CD4-positive, alpha-beta T cell treated with Interferon gamma for 1 hour (primary cell): ENCODE results near the gene TEX13C.
"Not testable (repeated sequence)": the region's sequence is repeated elsewhere in the genome, so short reads cannot be mapped to it uniquely, and the experiment has no call there.

ENCODE experiments used
- DNase-seq: peaks from one replicate; pipeline ENCODE4 v3.0.0-alpha.2; 2020

The TEX13C gene

DNA sequence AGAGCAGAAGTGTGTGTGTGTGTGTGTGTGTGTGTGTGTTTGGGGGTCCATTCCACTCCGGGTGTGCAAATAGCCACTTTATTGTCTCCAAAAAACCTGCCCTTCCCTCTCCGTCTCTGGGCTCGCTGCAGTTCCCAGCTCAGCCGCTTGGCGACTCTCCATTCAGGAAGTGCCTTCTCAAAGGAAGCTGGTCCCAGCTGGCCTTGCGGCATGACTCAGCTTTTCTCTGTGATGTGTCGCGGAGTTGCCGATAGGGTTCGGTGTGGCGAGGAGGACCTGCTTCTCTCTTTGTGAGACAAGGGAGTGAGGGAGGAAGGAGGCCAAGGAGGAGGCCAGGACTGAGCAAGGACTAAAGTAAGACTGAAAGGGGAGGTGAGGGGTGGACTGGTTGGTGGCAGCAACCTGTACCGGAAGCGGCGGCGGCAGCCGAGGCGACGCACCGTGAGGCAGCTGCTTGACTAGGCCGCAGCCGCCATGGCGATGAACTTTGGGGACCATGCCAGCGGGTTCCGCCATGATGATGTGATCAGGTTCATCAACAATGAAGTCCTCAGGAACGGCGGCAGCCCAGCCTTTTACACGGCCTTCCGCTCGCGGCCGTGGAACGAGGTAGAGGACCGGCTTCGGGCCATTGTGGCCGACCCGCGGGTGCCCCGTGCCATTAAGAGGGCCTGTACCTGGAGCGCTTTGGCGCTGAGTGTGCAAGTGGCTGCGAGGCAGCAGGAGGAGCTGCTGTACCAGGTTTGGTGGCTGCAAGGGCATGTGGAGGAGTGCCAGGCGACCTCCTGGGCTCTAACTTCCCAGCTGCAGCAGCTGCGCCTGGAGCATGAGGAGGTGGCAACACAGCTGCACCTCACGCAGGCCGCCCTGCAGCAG is at the start of gene TEX13C:
Gene TEX13C (plus strand): TSS at position 226 of the 876 bp plus-strand sequence. CDS start 249 bp downstream, at position 475.
- DNase-seq, result no peak

DNA sequence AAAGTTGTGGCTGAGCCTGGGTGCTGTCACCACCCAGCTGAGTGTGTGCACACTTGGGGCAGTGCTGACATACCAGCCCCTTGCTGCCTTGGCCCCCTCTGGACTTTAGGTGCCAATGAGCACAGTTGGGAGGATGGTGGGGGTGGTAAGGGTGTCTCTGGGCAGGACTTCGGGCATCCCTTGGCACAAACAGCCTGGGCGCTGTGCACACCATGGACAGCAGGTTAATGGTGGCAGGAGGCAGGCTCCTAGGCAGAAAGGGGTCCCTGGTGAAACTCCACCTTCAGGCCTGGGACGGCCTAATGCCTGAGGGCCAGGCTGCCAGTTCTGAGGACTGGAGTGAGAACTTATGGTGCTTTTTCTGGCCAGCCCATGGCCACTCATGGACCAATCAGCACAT is 32.4 kb upstream of the TEX13C start:
- no peak for DNase-seq

DNA sequence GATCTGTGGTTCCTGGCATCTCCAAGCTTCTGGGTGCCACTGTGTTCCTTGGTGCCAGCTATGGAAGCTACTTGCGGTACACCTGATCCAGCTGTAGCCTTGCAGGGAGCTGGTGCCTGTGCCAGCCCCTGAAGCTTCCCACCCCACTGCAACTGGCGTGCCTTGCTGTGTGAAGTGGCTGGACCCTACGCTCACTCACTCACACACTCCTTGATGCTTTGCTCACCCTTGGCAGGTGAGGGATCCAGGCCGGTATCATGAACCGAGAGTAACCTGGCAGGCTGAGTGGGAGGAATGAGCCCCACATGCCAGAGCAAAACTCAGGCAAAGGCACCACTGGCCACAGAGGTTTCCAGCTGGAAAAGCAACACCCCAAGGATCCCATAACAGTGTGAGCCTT is 31.3 kb upstream of the TEX13C start:
- no peak for DNase-seq

DNA sequence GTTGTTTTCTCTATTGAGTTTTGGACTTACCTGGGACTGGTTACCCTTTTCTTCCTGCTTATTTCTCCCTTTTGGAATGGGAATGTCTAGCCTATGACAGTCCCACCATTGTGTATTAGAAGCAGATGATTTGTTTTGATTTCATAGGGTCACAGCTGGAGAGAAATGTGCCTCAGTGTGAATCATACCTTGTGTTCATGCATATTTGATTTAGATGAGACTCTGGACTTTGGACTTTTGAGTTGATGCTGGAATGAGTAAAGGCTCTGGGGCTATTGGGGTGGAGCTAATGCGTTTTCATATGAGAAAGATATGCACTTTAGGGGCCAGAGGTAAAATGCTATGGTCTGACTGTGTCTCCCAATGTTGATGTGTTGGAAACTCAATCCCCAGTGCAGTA is 30.5 kb upstream of the TEX13C start:
- no peak for DNase-seq

DNA sequence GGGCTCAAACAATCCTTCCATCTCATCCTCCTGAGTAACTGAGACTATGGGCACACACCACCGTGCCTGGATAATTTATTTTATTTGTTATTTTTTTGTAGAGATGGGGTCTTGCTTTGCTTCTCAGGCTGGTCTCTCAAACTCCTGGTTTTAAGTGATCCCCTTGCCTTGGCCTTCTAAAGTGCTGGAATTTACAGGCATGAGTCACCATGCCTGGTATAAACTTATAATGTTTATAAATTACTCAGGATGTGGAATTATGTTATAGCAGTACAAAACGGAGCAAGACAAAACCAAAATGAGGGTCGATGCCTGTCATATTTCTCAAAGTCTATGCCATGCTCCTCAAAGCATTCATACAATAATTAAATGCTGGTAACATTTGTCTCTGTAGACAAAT is 29.8 kb upstream of the TEX13C start:
- DNase-seq, result no peak

DNA sequence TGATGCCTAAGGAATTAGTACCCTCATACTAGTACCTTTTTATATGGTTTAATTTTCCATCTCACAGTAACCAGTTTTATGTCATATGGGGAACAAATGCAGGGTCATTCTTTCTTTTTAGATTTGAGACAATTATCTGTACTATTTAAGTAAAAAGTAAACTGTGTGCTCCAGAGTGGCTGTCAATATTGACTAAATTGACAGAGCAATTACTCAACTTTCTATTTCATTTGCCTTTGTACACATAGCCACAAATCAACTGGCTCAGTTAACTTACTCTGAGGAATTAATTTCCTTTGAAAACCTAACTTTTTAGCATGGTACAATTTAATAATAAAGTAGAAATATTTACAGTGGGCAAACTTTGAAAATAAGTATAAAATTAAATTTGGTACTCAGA is 28.5 kb upstream of the TEX13C start:
- DNase-seq, result no peak

DNA sequence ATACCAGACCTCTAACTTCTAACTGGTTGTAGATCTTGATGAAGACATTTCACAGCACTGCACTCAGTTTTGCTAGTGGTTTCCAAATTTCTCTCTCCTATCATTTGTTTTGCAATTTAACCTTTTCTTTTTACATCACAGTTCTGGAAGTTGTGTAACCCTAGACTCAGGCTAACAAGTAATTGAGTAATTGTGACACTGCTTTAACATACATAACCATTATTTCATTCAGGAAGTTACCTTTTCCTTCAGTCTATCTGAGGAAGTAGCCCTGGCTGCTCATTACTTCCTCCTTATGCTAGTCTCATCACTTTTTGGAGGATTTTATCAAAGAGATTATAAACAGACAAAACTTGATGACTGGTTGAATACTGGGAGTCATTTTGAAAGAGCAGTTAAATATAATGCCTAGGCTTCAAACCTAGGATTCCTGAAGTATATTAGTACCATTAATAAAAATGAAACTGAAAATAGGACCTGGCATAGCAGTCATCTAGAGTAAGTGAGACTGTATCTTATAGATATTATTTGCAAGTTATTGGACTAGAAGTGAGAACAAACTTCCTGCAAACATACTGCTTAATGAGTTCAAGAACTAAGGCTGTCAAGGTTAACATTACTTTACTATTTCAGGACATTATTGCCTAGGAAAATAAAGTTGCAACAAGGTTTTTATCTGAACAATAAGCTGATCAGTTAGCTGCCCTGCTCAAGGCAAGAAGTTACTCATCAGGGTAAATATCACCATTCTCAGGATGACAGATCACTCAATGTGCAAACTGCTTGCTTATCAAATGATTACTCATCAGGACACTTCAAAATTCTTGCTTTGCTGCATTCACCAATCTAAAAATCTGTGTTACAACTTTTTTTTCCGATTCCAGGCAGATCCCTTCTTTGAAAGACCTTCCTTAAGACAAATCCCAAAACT is 25.6 kb upstream of the TEX13C start:
- DNase-seq, result no peak

DNA sequence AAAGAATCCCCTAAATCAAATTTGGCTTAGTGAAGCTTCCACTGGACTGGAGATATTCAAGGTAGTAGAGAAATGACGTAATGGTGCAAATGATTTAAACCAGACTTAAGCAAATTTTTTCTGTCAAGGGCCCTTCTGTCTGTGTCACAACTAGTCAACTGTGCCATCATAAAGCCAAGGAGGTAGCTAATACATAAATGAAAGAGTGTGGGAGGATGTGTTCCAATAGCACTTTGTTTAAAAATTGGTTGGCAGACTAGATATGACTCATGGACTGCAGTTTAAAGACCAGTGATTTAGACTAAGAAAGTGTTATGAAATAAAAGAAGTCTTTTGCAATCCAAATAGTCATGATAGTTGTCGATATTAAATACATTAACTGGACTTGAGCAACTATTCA is 24.3 kb upstream of the TEX13C start:
- no peak for DNase-seq

DNA sequence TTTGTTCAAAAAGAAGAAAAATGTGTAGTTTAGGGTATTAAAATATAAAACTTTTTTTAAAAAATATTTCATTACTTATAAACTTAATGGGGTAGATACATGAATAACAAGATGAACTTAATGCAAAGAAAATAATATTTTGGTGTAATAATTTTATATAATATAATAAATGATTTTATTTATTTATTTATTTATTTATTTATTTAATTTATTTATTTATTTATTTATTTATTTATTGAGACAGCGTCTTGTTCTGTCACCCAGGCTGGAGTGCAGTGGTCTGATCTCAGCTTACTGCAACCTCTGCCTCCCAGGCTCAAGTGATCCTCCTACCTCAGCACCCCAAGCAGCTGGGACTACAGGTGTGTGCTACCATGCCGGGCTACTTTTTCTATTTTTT is 20.8 kb upstream of the TEX13C start:
- no peak for DNase-seq

DNA sequence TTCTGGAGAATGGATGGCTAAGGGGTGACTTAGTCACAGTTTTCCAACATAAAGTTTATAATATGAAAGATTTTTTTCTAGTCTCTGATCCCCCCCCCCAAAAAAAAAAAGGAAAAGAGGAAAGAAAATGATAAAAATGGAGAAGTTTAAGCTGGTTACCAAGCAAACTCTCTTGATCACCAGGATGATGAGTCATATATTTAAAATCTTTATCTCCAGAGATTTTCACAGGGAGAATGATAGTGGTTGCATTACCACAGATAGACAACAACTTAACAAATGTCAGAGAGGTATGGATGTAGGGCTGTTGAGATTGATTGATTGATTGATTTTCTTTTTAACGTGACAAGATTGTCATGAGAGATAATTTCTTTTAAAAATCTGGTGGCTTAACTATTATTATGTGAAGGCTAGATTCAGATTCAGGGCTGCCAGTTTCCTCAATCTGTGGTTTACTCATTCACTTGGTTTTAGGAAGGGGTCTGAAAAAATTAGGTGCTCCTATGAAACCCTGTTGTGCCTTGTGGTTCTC is 13.3 kb upstream of the TEX13C start:
- DNase-seq, result no peak

DNA sequence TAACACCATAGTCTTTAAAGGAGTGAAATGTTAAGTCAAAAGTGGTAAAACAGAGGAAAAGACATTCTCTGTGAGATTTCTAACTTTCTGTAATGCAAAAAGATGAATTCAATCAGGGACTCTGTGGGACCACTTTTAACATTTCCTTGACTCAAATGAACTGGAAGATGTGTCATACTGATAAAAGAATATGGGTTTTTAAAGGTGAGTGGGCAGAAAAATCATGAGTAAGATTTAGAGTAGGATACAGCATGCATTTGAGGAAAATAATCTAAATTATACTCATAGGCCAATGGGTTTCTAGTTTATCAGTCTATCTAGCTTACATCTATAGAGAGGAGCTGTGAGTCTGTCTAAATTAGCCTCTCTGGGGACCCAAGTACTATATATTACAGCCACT is 11.0 kb upstream of the TEX13C start:
- DNase-seq, result no peak

DNA sequence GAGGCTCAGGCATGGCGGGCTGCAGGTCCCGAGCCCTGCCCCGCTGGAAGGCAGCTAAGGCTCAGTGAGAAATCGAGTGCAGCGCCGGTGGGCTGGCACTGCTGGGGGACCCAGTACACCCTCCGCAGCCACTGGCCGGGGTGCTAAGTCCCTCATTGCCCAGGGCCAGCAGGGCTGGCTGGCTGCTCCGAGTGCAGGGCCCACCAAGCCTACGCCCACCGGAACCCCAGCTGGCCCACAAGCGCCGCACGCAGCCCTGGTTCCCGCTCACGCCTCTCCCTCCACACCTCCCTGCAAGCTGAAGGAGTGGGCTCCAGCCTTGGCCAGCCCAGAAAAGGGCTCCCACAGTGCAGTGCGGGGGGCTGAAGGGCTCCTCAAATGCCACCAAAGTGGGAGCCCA is 505 bp upstream of the TEX13C start:
- not testable (repeated sequence) for DNase-seq

DNA sequence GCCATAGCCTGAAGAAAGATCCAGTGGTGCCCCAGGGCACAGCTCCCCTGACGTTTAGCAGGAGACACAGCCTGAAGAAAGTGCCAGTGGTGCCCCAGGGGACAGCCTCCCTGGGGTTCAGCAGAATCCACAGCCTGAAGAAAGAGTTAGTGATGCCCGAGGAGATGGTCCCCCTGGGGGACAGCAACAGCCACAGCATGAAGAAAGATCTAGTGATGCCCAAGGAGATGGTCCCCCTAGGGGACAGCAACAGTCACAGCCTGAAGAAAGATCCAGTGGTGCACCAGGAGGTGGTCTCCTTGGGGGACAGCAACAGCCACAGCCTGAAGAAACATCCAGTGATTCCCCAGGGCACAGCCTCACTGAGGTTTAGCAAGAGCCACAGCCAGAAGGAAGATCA is 2.8 kb downstream of the TEX13C start:
- no peak for DNase-seq

DNA sequence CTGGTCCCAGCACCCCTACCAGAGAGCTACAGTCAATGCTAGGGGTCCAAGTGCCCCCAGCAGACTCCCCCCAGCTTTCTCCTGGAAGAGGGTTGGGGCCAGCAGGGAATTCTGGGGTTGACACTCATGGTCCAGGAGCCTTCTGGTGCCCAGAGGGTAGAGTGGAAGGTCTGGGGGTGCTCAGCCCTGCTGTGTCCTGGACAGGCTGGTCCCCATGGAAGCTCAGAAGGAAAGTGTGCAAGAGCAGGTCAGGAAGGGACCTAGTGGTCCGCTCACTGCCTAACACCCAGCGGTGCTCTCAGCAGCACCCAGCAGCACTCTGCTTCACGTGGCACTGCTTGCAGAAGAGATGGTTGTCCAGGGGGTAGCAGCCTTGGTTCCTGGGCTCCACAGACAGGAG is 6.9 kb downstream of the TEX13C start:
- DNase-seq, result no peak

DNA sequence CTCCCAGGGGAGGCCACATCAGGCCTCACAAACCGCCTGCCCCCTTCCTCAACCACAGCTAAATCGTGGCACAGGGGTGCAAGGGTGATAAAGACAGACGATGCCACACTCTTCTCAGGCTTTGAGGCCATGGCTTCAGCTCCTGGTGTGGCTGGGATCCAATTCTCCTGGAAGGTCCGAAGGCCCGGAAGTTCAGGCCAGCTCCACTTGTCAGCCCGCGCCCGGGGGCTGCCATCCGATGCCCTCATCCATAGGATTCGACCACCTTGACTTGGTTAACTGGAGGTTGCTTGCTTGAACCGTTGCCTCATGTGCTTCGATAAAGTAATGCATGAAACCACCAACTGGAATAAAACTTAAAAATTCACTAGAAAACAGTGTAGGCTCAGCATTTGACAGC is 8.2 kb downstream of the TEX13C start:
- no peak for DNase-seq

DNA sequence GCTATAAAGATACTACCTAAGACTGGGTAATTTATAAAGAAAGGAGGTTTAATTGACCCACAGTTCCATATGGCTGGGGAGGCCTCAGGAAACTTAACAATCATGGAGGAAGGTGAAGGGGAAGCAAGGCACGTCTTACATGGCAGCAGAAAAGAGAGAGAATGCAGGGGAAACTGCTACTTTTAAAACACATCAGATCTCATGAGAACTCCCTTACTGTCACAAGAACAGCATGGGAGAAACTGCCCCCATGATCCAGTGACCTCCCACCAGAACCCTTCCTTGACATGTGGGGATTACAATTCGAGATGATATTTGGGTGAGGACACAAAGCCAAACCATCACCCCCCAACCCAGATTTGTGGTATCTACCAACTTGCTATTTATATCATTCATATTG is 13.9 kb downstream of the TEX13C start:
- no peak for DNase-seq

DNA sequence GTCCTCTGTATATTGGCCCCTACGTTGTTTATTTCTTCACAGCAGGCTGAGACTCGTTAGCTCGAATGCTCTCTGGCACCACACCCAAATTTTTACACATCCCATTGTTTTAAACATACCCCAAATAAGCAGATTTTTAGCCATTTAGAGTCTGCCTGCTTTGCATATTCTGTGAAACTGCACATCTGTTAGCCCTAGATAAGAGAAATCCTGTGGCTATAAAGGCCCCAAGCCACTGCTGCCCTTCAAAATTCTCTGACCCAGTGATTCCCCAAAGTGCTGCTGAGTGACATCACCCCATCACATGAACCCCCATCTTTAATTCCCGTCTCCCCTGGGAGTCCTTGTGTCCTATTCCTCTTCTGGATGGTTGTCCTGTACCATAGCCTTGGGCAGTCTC is 20.8 kb downstream of the TEX13C start:
- DNase-seq, result no peak

DNA sequence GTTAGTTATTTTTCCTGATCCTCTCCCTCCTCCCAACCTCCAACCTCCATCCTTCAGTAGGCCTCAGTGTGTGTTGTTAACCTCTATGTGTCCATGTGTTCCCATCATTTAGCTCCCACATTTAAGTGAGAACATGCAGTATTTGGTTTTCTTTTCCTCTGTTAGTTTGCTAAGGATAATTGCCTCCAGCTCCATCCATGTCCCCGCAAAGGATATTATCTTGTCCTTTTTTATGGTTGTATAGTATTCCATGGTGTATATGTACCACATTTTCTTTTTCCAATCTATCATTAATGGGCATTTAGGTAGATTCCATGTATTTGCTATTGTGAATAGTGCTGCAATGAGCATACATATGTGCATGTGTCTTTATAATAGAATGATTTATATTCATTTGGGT is 54.5 kb downstream of the TEX13C start:
- no peak for DNase-seq
